NCI-H146 treated with DMSO at 0.1 percent for 48 hours (cell line): ENCODE measurements around the gene NAPA.
"Not testable (repeated sequence)": the region's sequence is repeated elsewhere in the genome, so short reads cannot be mapped to it uniquely, and the experiment has no call there.

Experiments
- DNase-seq: peaks from one replicate; lab custom pipeline; 2025; ENCODE audit not compliant: unreplicated experiment; lab: John Stamatoyannopoulos, UW

Gene NAPA

DNA sequence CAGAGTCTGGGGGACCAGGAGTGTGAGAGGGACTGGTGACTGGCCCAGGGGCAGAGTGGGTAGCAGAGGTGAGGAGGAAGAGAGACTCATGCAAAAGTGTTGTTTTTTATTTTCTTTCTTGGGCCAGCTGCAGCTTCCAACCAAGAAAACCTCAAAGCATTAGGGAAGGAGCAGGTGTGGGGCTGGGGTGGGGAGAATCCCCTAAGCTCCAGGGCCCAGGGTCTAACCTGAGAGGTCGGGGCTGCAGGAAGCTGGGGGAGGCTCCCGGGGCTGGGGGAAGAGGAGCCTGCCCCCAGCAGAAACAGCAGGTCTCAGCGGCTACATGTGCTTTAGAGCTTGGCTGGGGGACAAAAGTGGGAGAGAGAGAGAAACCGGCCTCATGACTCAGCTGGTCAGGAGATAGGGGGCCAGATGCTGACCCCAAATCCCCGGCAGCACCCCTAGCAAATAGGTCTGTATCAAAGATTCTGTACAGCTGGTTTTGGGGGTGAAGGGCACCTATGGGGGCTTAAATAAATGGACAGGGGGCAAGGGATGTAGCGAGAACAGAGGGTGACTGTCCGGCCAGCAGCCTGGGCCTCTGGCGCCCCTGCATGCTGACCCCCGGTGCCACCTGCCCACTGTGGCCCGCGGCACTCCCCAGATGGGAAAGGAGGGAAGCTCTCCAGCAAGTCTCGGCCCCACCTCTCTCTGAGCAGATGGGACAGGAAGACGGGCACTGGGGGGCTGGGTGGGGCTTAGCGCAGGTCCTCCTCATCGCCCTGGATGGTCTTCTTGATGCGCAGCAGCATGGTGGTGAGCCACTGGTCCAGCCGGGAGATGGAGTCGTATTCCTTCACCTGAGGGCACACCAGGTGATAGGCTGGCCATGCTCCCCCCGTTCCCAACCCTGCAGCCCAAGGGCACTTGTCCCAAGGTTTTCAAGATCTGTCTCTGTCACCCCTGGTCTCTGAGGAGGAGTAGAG lies 27.0 kb downstream of the NAPA start:
- DNase-seq = no peak

DNA sequence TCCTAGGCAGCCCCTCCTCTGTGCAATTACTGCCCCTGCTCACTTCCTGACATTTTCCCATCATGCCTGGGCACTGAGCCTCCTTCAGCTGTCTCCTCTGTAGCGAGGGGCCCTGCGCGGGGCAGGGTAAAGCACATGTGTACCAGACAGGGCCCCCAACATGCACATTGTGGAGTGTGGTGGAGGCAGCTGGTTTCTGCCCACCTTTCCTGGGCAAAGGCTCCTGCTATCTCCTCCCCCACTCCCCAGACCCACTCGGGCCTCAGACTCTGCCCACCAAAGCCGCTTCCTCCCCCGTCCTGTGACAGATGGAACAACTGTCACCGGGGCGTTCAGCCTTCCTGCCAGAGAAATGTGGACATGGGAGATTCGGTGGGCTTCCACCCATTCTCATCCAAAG lies 28.0 kb downstream of the NAPA start:
- no peak for DNase-seq

DNA sequence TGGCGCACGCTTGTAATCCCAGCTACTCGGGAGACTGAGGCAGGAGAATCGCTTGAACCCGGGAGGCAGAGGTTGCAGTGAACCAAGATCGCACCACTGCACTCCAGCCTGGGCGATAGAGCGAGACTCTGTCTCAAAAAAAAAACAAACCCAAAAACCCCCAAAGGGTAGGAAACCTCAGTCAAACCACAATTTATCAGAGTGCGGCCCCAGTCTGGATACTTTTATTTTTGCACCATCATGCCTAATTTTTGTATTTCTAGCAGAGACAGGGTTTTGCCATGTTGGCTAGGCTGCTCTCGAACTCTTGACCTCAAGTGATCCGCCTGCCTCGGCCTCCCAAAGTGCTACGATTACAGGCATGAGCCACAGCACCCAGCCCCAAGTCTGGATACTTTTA lies 28.6 kb downstream of the NAPA start:
- not testable (repeated sequence) for DNase-seq

DNA sequence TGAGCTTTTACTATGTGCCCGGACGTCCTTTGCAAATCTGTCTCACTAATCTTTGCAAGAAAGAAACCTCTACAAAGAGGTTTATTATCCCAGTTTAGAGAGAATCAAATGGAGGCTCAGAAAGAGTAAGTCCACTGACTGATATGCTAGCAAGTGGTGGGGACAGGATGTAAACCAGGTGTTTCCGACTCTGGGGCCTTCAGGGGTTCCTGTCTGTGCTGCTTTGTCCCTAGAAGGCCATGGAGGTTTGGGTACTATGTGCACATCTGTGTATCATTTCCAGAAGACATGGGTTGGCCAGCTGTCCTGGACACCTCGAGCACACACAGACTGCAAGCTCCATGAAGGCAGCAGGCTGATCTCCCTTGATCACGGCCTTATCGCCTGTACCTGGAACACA lies 29.7 kb downstream of the NAPA start:
- DNase-seq = no peak

DNA sequence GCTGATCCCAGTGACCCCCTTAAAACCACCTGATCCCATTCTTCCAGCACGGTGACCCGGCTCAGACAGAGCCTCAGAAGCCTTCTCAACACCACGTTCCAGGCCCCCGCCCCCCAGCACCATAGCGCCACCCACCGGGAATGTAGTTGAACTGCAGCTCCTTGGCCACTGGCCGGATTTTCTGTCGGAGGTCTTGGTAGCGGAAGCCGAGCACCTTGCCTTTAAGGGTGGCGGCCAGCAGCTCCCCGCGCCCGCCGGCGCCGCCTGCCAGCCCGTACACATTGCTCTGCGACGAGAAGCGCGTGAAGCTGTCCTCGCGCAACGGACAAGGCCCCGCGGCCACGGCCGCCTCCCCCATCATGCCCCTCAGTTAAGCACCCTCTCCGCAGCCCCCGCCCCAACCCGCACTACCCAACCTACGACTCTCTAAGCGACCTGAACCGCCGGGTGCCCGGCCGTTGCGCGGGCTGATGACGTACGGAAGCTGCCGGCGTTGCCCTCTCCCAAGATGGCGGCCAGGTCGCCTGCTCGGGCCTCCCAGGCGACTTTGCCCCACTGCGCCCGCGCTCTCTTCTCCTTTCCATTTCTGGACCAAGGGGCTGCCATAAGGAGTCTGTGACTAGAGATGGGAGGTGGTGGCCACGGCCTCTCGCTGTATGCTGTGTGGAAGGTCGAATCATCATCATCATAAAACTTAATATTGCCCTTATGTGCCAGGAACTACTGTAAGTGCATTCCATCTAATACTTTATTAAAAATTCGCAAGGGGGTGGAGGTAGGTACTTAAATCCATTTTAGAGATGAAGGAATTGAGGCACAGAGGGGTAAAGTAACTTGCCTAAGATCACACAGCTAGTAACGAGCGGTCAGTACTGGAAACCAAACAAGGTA lies 30.8 kb downstream of the NAPA start, which contains the start of gene KPTN:
Gene KPTN, minus strand, starts transcription at position 420 of the 891 bp plus-strand sequence. Its CDS starts 59 bp downstream, at position 361.
- peak; percentile 89 for DNase-seq

DNA sequence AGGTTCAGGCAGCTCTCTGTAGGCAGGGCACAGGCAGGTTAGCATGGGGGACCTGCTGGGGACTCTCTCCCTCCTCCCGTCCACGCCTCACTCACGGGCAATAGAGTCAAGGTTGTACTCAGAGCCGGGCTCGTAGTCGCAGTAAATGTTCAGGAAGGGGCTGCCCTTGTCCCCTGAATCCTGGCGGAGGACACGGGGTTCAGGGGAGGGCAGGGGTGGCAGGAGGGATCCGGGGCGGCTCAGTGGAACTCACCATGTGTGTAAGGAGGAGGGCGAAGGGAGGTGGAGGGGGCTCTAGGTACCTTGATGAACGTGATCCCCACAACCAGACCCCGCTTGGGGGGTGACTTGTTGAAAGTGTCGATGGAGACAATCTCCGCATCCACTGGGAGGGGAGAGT lies 31.7 kb downstream of the NAPA start:
- DNase-seq = no peak

DNA sequence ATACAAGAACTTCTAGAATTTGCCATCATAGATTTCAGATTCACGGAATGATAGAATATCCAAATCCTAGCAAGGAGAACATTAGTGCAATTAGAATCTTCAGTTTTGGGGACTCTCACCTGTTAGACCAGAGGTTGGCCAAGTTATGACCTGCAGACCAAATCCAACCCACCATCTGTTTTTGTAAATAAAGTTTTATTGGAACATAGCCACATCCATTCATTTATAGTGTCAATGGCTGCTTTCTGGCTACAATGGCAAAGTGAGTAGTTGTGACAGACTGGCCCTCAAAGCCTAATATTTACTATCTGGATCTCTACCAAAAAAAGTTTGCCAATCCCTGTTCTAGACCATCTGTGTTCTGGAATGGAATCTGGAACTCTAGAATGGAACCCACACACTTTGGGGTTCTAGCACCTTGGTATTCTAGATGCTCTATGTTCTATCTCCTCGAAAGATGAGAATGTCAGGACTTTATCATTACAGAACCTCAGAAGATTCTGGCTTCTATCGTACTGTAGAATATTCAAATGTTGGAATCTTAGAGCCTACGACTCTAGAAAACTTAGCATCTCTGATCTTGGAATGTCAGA lies 33.3 kb downstream of the NAPA start:
- no peak for DNase-seq

DNA sequence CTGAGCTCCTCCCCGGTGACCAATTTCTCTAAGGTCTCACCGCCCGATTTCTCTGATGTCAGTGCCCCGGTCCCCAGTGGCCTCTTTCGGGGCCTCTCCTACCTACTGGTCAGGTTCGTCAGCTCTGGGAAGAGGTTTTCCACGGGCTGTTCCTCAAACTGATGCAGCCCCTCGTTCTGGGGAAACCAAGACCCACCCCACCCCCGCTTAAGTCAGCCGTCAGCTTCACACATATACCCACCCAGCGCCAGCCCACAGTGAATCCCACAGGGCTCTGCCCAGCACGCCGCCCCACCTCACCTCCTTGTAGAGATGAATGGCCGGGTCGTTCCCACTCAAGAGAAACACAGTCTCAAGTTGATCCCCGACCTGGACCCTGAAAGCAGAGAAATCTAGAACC lies 34.2 kb downstream of the NAPA start:
- no peak for DNase-seq

DNA sequence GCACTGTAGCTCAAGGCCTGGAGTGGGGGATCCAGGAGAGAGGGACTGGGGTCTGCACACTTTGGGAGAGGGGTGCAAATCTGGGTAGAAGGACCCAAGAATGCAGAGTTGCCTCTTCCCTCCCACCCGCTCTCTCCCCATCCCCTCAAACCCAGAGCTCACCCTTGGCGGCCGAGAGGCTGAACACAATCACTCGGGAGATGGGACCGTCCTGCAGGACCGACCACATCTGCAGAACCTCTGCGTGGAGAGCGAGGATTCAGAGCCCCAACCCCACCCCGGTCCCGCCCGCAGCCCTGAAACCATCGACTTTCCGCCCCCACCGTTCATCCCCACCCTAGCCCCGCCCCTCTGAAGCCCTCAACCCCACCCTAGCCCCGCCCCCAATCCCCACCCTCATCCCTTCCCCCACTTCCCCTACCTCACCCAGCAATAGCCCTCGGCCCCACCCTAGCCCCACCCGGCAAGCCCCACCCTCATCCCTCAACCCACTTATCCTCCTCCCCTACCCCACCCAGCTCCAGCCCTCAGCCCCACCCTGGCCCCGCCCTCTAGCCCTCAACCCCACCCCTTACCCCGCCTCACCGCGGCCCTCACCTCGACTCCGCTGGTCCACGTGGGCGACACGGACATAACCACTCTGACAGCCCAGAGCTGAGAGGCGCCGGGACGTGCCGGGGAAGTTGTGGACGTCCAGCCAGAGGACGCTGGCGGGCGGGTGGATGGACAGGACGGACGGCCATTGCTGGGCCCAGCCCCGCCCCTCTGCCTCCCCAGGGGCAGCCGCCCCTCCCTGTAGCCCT lies 35.0 kb downstream of the NAPA start:
- DNase-seq = no peak

DNA sequence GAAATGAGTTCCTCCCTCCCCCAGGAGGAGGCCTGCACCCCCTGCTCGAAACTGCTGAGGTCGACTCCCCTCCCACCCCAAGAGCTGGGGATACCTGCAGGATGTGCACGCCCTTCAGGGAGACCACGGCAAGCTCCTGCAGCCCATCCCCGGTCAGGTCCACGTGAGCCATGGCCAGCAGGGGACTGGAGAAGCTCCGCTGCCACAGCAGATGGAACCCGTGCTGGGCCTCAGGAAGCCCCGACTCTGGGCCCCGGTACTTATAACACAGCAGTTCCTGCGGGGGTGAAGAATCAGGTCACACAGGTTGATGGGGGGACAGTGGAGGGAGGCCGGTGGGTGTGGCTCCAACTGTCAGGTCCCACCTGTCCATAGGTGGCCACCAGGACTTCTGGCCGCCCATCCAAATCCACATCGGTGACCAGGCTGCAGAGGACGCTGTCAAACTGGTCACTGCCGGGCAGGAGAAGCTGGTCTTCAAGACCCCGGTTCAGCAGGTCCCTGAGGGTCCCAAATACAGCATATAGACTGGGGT lies 38.4 kb downstream of the NAPA start:
- no peak for DNase-seq

DNA sequence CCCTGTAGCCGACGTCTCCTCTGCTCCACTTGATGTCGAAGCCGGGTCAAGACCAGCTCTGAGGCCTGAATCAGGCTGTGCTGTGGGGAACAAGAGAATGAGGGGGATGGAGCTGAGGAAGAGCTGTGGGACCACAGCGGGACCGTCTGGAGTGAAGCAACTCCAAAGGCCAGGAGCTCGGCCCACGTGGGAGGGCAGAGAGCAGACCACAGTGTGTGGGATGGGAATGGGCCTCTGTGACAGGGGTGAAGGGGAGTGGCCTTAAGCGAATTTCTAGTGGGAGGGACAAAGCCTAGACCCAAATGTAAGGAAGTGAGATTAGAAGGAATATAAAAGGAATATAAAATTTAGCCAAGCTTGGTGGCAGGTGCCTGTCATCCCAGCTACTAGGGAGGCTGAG lies 39.4 kb downstream of the NAPA start:
- no peak for DNase-seq

DNA sequence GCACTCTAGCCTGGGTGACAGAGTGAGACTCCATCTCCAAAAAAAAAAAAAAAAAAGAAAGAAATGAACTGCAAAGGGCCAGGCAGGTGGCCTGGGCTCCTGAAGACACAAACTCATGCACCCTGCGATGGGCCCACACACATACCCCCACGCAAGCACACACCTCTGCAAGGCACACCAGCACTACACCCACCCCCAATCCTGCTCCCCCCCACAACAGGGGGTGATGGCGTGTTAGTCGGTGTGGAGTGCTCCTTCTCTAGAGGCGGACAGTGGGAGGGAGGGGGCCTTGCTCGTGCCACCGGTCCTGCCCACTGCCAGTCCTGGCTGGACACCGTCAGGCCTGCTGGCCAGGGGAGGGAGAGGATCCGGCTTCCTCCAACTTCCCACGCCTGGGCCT lies 41.5 kb downstream of the NAPA start:
- DNase-seq = no peak

DNA sequence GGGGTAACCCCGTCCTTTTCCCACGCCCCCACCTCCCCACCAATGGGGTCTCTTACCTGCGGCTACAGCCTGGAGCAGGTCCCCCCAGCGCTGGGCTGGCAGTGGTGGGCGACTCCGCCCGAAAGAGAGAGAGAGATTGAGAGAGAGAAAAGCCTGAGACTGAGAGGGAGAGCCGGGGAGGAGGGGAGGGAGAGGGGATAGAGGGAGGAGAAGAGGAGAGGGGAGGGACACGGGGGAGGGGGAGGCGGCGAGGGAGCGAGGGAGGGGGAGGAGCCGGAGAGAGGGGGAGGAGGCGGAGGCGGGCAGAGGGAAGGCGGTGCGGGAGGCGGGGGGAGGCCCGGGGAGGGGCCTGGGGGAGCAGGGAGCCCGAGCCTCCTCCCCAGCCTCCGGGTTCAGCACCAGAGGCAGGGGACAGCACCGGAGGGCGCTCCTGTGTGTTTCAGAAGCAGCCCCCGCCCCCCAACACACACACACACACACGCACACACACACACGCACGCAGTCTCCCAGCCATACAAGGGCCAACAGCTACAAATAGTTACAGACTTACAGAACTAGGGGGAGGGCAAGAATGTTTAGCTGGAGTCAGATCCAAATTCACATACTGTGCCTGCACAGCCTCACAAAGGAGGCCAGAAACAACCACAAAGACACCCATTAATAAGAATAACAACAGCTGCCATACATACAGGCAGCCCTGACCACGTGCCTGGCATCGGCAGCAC lies 43.0 kb downstream of the NAPA start, which contains the start of gene SLC8A2:
Gene SLC8A2, minus strand, starts transcription at position 161 of the 725 bp plus-strand sequence. CDS start 5,490 bp downstream, outside the sequence.
- peak; percentile 47 for DNase-seq

DNA sequence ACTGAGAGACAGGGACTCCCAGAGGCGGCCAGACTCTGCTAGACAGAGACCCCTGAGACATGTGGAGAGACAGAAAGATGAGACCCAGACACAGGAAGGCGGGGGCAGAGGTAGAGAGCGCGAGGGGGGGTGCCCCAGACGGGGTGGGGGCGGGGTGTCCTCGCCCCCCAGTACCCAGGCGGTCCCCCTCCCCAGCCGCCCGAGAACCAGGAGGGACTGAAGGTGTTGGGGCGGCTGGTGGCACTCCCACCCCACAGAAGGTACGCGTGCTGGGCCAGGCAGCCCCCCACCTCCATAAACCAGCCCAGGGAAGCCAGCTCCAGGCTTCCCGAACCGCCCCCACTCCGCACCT lies 43.5 kb downstream of the NAPA start:
- DNase-seq = no peak

DNA sequence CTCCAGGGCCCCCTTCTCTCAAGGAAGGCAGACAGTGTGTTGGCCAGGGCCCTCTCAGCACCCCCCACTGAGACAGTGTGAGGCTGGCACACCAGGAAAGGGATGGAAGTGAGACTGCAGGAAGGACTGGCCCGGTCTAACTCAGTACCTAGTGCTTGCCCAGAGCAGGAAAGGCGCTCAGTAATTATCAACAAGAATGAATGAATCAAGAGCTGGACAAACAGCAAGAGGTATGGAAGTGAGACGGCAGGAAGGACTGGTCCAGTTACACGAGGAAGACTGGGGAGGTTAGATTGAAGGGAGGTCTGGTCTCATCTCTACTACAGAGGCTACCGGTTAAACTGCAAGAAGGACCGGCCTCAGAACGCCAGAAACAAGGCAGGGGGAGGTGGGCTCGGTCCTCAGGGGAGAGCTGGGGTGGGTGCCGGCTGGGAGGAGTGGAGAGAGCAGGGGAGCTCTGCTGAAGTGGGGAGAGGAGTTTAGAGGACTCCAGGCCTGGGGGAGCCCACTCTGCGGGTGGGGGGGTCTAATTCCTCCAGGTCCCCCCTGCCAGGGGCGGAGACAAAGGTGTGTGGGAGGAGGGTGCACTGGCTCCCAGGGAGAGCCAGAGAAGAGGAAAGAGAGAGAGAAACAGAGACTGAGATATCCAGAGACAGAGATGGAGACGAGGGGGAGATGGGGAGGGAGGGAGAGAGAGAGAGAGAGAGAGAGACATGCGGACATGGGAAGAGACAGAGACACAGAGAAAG lies 44.2 kb downstream of the NAPA start:
- no peak for DNase-seq

DNA sequence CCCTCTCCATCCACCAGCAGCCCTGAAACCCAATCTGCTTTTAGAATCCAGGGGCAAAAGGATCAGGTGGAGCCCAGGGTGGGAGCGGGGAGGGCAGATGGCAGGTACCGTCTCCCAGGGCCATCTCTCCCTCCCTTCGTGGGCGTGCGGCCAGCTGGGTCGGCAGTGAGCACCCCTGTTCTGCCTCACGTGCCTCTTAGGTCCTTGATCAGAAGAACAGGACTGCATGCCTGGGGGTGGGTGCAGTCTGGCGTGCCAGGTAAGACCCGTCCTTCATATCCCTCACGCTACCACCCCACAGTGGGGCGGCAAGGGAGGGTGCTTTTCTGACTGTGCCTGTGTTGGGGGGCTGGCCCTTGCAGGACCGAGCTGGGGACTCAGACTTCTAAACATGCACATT lies 45.1 kb downstream of the NAPA start:
- no peak for DNase-seq

DNA sequence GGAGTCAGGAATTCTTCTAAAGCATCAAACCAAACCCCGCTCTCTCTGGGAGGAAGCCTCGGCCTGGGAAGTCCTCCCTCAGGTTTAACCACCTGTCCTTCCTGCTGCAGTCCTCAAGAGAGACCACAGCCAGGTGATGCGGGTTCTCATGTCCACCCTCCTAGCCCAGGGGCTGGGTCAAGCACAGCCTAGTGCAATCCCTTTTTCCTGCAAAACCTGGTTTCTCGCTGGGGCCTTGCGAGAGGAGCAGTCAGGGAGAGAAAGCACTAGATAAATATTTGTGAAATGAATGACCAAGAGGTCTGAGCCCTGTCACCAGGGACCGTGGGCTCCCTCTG lies 45.5 kb downstream of the NAPA start:
- no peak for DNase-seq

DNA sequence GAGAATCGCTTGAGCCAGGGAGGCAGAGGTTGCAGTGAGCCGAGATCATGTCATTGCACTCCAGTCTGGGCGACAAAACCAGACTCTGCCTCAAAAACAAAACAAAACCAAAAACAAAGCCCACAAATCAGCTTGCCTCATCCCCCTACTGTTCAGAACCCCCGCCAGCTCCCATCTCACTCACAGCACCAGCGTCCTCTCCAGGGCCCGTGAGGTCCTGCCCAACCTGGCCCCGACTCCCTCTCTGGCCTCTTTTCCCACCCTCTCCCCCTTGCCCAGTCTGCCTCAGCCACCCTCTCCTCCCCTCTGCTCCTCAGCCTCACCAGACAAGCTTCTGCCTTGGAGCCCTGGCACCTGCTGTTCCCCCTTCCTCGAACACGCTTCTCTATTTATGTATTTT lies 46.9 kb downstream of the NAPA start:
- no peak for DNase-seq

DNA sequence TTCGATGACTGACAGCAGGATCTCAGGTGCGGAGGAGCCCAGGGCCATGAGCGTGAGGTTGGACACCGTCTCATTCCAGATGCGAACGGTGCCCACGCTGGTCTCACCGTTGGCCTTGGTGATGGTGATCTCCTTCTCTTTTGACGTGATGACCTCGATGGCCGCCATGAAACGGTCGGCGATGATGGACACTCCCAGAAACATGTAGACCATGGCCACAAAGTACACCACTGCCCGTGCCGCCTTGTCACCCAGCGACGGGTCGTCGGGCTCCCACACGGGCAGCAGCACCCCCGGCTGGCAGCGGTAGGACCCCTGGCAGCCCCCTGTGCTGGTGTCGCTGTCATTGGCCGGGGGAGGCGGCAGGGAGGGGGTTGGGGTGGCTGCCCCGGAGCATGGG lies 48.9 kb downstream of the NAPA start:
- no peak for DNase-seq
